Stomach (tissue), 9 donors: Measurements from ENCODE around the gene BLCAP. TPM values are rescaled to one million over a fixed set of nuclear protein-coding genes. Genes with fewer than 3 reads are reported as not detected.

ENCODE experiments used
- DNase-seq, 2 donors: peaks; one replicate each; pipeline versions ENCODE4 v3.0.0 to v3.0.0-alpha.2; 2013 to 2019
- H3K27ac ChIP-seq, 5 donors: fragments of 200-600 bp in 4 of 5; sonication (generic) in 4 of 5; one replicate each; pipeline ENCODE4 v1.5.1; 2013 to 2019; ENCODE audit warnings: mild to moderate bottlenecking in 1 of 5, moderate library complexity in 1 of 5
- H3K27me3 ChIP-seq, 3 donors: fragments of 200-600 bp; sonication (generic); one replicate each; pipeline ENCODE4 v1.5.1; 2017 to 2019; ENCODE audit warnings: mixed run types in 1 of 3
- H3K36me3 ChIP-seq, 4 donors: fragments of 200-600 bp; sonication (generic); 1 replicate in 3 of 4; 2 replicates in 1 of 4; pipeline ENCODE4 v1.5.1; 2016 to 2019
- H3K4me1 ChIP-seq, 4 donors: fragments of 200-600 bp; sonication (generic); one replicate each; pipeline ENCODE4 v1.5.1; 2016 to 2019
- H3K4me3 ChIP-seq, 4 donors: fragments of 200-600 bp; sonication (generic) in 3 of 4; one replicate each; pipeline ENCODE4 v1.5.1; 2016 to 2019; ENCODE audit warnings: mild to moderate bottlenecking in 1 of 4
- H3K9me3 ChIP-seq, 4 donors: fragments of 200-600 bp; sonication (generic); one replicate each; pipeline ENCODE4 v1.5.1; 2016 to 2019
- EP300 ChIP-seq: sonication (generic); formaldehyde crosslinking; IDR thresholded peaks from one replicate; pipeline ENCODE4 v1.6.1; 2017; ENCODE audit warnings: antibody characterized with exemption
- POLR2A ChIP-seq, 4 donors: fragments of 450-650 bp; IDR thresholded peaks; one replicate each; pipeline ENCODE4 v1.6.1; 2016; ENCODE audit warnings: antibody characterized with exemption in 4 of 4, control low read depth in 2 of 4, mild to moderate bottlenecking in 1 of 4, moderate library complexity in 1 of 4
- POLR2AphosphoS5 ChIP-seq, 3 donors: sonication (generic); formaldehyde crosslinking; IDR thresholded peaks; one replicate each; pipeline ENCODE4 v1.6.1; 2016; ENCODE audit warnings: antibody characterized with exemption in 3 of 3
- WGBS, 5 donors: extraction: QIAGEN DNeasy Blood & Tissue Kit in 3 of 5; methylation state at CpG; one replicate each; pipeline versions ENCODE4 v1.1.5 to v1.1.7; 2013 to 2018; 5-methylcytosine and 5-hydroxymethylcytosine counted together
- intact Hi-C: fragments of 100-400 bp; cut with DNase I; formaldehyde crosslinking; loops from one replicate; pipeline ENCODE4 v1.15.1; 2023; ENCODE audit warnings: low total_unique reads
- polyA plus RNA-seq, 3 donors: library from polyadenylated mRNA; stranded (reverse); fragments of 200-250 nt; gene quantifications; one replicate each; pipeline ENCODE4 v1.2.3, GENCODE V29; 2013
- total RNA-seq, 5 donors: library from RNA; depleted of rRNA; stranded (reverse); fragments of >200 nt; gene quantifications; one replicate each; pipeline versions ENCODE4 v1.1.0 to v1.2.3, GENCODE V29; 2014 to 2016
- TF ChIP-seq, protein P1 (sequence below), 7 experiments: fragments of 450-650 bp in 4 of 7; fragments of 200-600 bp in 3 of 7; sonication (generic) in 3 of 7; IDR thresholded peaks; one replicate each; pipeline ENCODE4 v1.5.1; 2016 to 2019; ENCODE audit warnings: antibody characterized with exemption in 7 of 7, control low read depth in 2 of 7, mild to moderate bottlenecking in 1 of 7
- donor health status: healthy with polysubstance abuse.
- donor health status: Bipolar disorder and iron deficiency.
- donor health status: healthy.

BLCAP gene
- total and polyA plus RNA-seq, 8 donors: 12.5 to 84.4 (median 46.6) TPM

DNA sequence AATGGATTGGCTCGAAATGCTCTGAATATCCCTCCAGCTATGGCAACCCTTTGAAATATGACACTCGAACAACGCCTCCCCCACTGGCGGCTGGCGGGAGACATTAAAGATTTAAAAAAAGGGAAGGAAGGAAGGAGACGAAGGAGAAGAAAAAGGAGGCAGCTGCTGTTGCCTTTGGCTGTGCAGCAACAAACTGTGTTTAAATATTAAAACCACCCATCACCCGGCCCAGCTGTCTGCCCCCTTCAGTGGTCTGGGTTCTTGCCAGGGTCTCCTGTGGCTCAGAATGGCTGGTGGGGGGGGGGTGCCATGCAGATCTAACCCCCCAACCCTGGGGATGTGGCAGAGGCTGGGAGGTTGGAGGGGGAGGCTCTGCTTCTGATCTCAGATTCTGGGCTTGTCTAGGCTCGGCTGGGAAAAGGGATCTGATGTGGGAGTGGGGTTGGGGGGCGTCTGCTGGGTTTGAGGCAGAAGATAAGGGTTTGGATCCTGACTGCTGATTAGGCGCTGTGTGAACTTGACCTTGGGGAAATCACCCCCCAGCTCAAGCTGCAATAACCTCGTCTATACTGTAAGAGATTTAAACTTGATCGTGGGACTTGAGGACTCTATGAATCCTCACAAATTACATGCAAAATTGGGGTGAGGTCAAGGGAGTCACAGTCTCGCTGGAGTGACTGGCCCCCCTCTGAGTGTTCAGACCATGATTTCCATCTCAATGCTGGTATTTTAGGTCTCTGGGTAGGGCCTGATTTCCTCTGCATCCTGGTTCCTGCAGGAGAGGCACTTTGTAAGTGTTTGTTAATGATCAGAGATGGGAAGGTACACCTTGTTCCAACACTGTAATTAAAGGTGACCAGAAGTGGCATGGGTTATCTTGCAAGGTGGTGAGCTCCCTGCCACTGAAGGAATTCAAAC lies 40.3 kb upstream of the BLCAP start:
- Histone ChIP-seq H3K27ac (no peak overlapping the region), H3K4me3 (no peak overlapping the region), H3K27me3 (peaks cover 0 to 83% (median 49%) of the 10 kb centered on the region in 3 donors), H3K36me3 (no peaks in the 10 kb centered on the region), H3K9me3 (no peaks in the 10 kb centered on the region), H3K4me1 (peaks cover 0 to 17% (median 13%) of the 10 kb centered on the region in 4 donors)
- intact Hi-C loops: loop anchor here (10.0 kb wide), 1 partner anchor 427 kb away; no protein-coding TSS in a partner anchor
- 4 to 7% (median 5%) methylated on average over 13 of the region's 13 CpGs for WGBS, 5 donors
- no peak for TF ChIP-seq POLR2A (IDR thresholded peaks at IDR 0.05)
- TF ChIP-seq EP300: no peak
- DNase-seq: peak in 1 of 2 donors; percentile 55

DNA sequence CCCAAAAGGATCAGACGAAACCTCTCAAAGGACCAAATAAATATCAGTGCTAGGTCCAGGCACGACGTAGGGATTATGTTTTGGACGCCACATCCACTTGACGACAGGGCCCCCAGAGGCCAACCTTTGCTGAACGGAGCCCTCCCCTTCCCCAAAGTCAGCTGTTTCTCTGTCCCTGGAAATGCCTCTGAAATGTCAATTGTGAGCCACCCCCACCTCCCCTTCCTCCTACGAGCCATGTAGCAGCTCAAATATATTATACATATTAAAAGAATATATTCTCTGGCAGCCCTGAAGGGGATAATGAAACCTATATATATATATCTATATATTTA lies 39.6 kb upstream of the BLCAP start:
- TF ChIP-seq POLR2AphosphoS5 (IDR thresholded peaks at IDR 0.05) (no peak), EP300 (no peak), POLR2A (IDR thresholded peaks at IDR 0.05) (no peak)
- TF ChIP-seq, protein P1, sequence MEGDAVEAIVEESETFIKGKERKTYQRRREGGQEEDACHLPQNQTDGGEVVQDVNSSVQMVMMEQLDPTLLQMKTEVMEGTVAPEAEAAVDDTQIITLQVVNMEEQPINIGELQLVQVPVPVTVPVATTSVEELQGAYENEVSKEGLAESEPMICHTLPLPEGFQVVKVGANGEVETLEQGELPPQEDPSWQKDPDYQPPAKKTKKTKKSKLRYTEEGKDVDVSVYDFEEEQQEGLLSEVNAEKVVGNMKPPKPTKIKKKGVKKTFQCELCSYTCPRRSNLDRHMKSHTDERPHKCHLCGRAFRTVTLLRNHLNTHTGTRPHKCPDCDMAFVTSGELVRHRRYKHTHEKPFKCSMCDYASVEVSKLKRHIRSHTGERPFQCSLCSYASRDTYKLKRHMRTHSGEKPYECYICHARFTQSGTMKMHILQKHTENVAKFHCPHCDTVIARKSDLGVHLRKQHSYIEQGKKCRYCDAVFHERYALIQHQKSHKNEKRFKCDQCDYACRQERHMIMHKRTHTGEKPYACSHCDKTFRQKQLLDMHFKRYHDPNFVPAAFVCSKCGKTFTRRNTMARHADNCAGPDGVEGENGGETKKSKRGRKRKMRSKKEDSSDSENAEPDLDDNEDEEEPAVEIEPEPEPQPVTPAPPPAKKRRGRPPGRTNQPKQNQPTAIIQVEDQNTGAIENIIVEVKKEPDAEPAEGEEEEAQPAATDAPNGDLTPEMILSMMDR (IDR thresholded peaks at IDR 0.05): no peak
- Histone ChIP-seq H3K27ac (no peak overlapping the region), H3K27me3 (peaks cover 0 to 86% (median 53%) of the 10 kb centered on the region in 3 donors), H3K9me3 (no peaks in the 10 kb centered on the region), H3K4me3 (no peak overlapping the region), H3K36me3 (no peaks in the 10 kb centered on the region), H3K4me1 (peaks cover 0 to 17% (median 13%) of the 10 kb centered on the region in 4 donors)
- intact Hi-C loops: loop anchor here (10.0 kb wide), 1 partner anchor 428 kb away; no protein-coding TSS in a partner anchor
- 16 to 27% (median 21%) methylated on average over 7 of the region's 7 CpGs for WGBS, 5 donors
- no peak for DNase-seq

DNA sequence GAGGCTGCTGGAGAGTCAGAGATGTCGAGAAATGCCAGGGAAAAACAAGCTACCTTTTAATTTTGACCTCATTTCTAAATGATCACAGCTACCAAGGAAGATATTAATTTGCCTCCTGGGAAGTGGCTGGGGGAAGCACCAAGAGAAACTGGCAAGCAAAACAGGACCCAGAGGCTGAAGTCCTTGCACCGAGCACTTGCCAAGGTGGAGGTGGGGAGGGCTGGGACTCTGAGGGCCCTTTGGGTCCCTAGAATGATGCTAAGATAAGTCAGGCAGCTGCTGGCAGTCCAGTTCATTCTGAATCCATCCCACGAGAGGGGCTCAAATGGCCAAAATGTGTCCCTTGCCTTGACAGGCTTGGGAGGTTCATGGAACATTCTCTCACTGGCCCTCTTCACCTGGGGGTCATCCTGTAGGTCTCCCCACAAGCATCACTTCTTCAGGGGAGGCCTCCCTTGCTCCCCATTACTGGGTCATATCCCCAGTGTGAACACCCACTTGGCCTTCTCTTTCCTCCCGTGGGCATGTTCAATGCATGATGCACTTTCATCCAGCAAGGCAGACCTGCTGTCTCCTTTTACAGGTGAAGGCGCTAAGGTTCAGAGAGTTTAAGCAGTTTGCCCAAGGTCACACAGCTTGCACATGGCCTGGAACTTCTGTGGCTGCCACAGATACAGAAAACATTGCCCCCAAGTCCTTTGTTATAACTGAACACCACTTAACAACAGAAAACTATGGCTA lies 39.1 kb upstream of the BLCAP start:
- Histone ChIP-seq H3K27me3 (peaks cover 0 to 89% (median 58%) of the 10 kb centered on the region in 3 donors), H3K9me3 (no peaks in the 10 kb centered on the region), H3K27ac (no peak overlapping the region), H3K4me3 (no peak overlapping the region), H3K36me3 (no peaks in the 10 kb centered on the region), H3K4me1 (peaks cover 0 to 17% (median 13%) of the 10 kb centered on the region in 4 donors)
- TF ChIP-seq POLR2AphosphoS5 (IDR thresholded peaks at IDR 0.05): no peak
- TF ChIP-seq, protein P1 (IDR thresholded peaks at IDR 0.05): no peak
- intact Hi-C loops: loop anchor here (10.0 kb wide), 1 partner anchor 428 kb away; no protein-coding TSS in a partner anchor
- DNase-seq: no peak
- WGBS, 5 donors: 58 to 81% (median 63%) methylated on average over 4 to 5 of the region's 5 CpGs

DNA sequence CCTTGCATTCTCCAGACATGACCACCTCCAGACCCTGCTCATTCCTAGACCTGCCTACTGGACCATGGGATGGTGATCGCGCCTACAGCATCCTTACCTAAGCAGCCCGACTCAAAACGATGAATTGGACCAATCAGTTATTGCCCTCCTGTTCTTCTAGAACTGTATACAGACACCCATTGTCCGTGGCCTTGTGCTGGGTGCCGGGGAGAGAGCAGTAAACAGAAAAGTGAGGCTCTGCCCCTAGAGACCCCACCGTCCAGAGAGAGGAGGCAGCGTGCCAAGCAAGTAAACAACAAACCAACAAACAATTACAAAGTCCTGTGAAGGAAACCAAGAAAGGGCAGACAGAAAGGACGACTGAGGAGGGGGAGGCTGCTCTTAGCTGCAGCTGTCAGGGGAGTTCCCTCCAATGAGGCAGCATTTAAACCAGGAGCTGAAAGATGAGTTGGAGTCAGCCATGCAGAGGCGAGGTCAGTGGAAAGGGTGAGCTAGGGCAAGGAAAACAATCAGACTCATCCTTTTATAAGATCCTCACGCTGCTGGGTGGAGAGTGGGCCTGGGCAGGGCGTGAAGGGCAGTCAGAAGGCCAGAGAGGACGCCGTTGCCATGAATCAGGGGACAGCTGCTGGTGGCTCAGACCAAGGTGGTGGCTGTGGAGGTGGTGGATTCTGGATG lies 37.6 kb upstream of the BLCAP start:
- no peak overlapping the region for H3K27ac ChIP-seq
- no peaks in the 10 kb centered on the region for H3K9me3 ChIP-seq
- peak in 1 of 2 donors; percentile 19 for DNase-seq
- no peak overlapping the region for H3K4me3 ChIP-seq
- intact Hi-C loops: loop anchor here (10.0 kb wide), 1 partner anchor 430 kb away; no protein-coding TSS in a partner anchor
- 67 to 75% (median 69%) methylated on average over 14 of the region's 14 CpGs for WGBS, 5 donors
- H3K27me3 ChIP-seq: peaks cover 0 to 88% (median 59%) of the 10 kb centered on the region in 3 donors
- no peaks in the 10 kb centered on the region for H3K36me3 ChIP-seq
- peaks cover 0 to 17% (median 13%) of the 10 kb centered on the region in 4 donors for H3K4me1 ChIP-seq
- no peak for TF ChIP-seq POLR2A (IDR thresholded peaks at IDR 0.05)
- no peak for TF ChIP-seq POLR2AphosphoS5 (IDR thresholded peaks at IDR 0.05)
- TF ChIP-seq EP300: no peak
- TF ChIP-seq, protein P1 (IDR thresholded peaks at IDR 0.05): no peak
